Endothelial cell of umbilical vein (primary cell): ENCODE data around the gene NFATC1. TPM values are rescaled to one million over a fixed set of nuclear protein-coding genes. Genes with fewer than 3 reads are reported as not detected.

Source experiments
- BruUV-seq: library from RNA; stranded (reverse); fragments of 400-500 nt; replicated peaks from 2 replicates; lab custom pipeline; 2021; lab: Mats Ljungman, UMichigan
- CTCF ChIA-PET: fragments of 300-600, 350-600 bp; sonication (Branson Sonifier 250); formaldehyde crosslinking; loops from one replicate; lab custom pipeline; 2021; ENCODE audit warnings: antibody characterized with exemption, inconsistent platforms; lab: Charles Lee
- POLR2A ChIA-PET: fragments of 300-600, 350-600 bp; sonication (Branson Sonifier 250); formaldehyde crosslinking; loops from one replicate; lab custom pipeline; 2021; ENCODE audit warnings: antibody characterized with exemption, inconsistent platforms; lab: Charles Lee
- DNase-seq: peaks from one replicate; pipeline ENCODE4 v3.0.0-alpha.2; 2011; ENCODE audit warnings: low read depth, low spot score
- FAIRE-seq: peaks from 2 replicates; lab custom pipeline; 2011; peaks lifted over from hg19 to GRCh38; lab: Jason Lieb, UNC
- H2AFZ ChIP-seq: 2 replicates; pipeline ENCODE4 v1.6.0; 2012; ENCODE audit warnings: low read depth, low read length, control low read depth, inconsistent platforms
- H3K27ac ChIP-seq: 2 replicates; pipeline ENCODE4 v1.5.1; 2011; ENCODE audit warnings: low read depth, mild to moderate bottlenecking, control low read depth, low read length, moderate library complexity; ENCODE audit not compliant: insufficient read depth
- H3K27me3 ChIP-seq, 2 experiments: 2 replicates each; pipeline versions ENCODE4 v1.6.0 to v1.6.1; 2011; ENCODE audit warnings: low read length in 2 of 2, mixed read lengths in 1 of 2; ENCODE audit not compliant: control insufficient read depth in 2 of 2, insufficient read depth in 2 of 2
- H3K36me3 ChIP-seq, 2 experiments: 2 replicates in 1 of 2; 3 replicates in 1 of 2; pipeline ENCODE4 v1.5.1; 2011; ENCODE audit warnings: low read length in 2 of 2, mild to moderate bottlenecking in 1 of 2, moderate library complexity in 1 of 2; ENCODE audit not compliant: control insufficient read depth in 2 of 2, insufficient read depth in 2 of 2; ENCODE audit errors: extremely low read depth in 1 of 2
- H3K4me1 ChIP-seq: 3 replicates; pipeline ENCODE4 v1.5.1; 2011; ENCODE audit warnings: mild to moderate bottlenecking, low read length; ENCODE audit not compliant: control insufficient read depth, insufficient read depth; ENCODE audit errors: extremely low read depth
- H3K4me2 ChIP-seq: 2 replicates; pipeline ENCODE4 v1.6.1; 2011; ENCODE audit warnings: low read length, control low read depth, mixed read lengths; ENCODE audit not compliant: insufficient read depth
- H3K4me3 ChIP-seq, 3 experiments: fragments of 200-600 bp in 1 of 3; sonication (generic), shearing (Covaris generic) in 1 of 3; replicated peaks in 1 of 3; 2 replicates each; pipeline ENCODE4 v1.5.1; 2011 to 2016; ENCODE audit warnings: control low read depth in 3 of 3, low read length in 3 of 3, mild to moderate bottlenecking in 2 of 3, inconsistent platforms in 1 of 3, low read depth in 1 of 3, moderate library complexity in 1 of 3; ENCODE audit not compliant: insufficient read depth in 1 of 3
- H3K79me2 ChIP-seq: 2 replicates; pipeline ENCODE4 v1.6.0; 2012; ENCODE audit warnings: low read length, inconsistent platforms; ENCODE audit not compliant: control insufficient read depth, insufficient read depth
- H3K9ac ChIP-seq: replicated peaks from 2 replicates; pipeline ENCODE3; 2011; ENCODE audit warnings: low read length, control low read depth; ENCODE audit not compliant: insufficient read depth; ENCODE audit errors: extremely low read depth
- H3K9me1 ChIP-seq: replicated peaks from 3 replicates; pipeline ENCODE4 v1.6.0; 2011; ENCODE audit warnings: mild to moderate bottlenecking, low read length; ENCODE audit not compliant: control insufficient read depth, insufficient read depth; ENCODE audit errors: extremely low read depth
- H3K9me3 ChIP-seq: replicated peaks from 2 replicates; pipeline ENCODE4 v1.5.1; 2012; ENCODE audit warnings: low read length, inconsistent platforms; ENCODE audit not compliant: control insufficient read depth, insufficient read depth
- H4K20me1 ChIP-seq: replicated peaks from 2 replicates; pipeline ENCODE3; 2011; ENCODE audit warnings: mild to moderate bottlenecking, low read length; ENCODE audit not compliant: control insufficient read depth, insufficient read depth; ENCODE audit errors: extremely low read depth
- CTCF ChIP-seq, 2 donors: IDR thresholded peaks; 1 replicate in 1 of 2; 2 replicates in 1 of 2; pipeline ENCODE4 v1.5.1; 2011; ENCODE audit warnings: low read length in 2 of 2, mild to moderate bottlenecking in 2 of 2, moderate library complexity in 2 of 2, control low read depth in 1 of 2, inconsistent platforms in 1 of 2, low read depth in 1 of 2; ENCODE audit not compliant: insufficient read depth in 1 of 2; ENCODE audit errors: extremely low read depth in 1 of 2
- EZH2 ChIP-seq: IDR thresholded peaks from 2 replicates; pipeline ENCODE4 v1.6.1; 2012; ENCODE audit warnings: borderline replicate concordance, low read depth, mild to moderate bottlenecking, moderate library complexity, low read length, inconsistent platforms; ENCODE audit not compliant: severe bottlenecking
- FOS ChIP-seq: IDR thresholded peaks from 2 replicates; pipeline ENCODE4 v1.6.1; 2011; ENCODE audit warnings: mild to moderate bottlenecking, low read length, moderate library complexity, borderline replicate concordance; ENCODE audit not compliant: insufficient read depth
- GATA2 ChIP-seq: IDR thresholded peaks from 2 replicates; pipeline ENCODE4 v1.7.0; 2011; ENCODE audit warnings: low read depth, mild to moderate bottlenecking, moderate library complexity, mixed read lengths, low read length; ENCODE audit not compliant: insufficient read length, insufficient read depth
- JUN ChIP-seq: IDR thresholded peaks from 2 replicates; pipeline ENCODE4 v1.6.1; 2011; ENCODE audit warnings: borderline replicate concordance, low read depth; ENCODE audit not compliant: insufficient read length, insufficient read depth
- MAX ChIP-seq: IDR thresholded peaks from 2 replicates; pipeline ENCODE4 v1.6.1; 2011; ENCODE audit not compliant: insufficient read depth, insufficient read length
- MYC ChIP-seq: IDR thresholded peaks from one replicate; pipeline ENCODE4 v1.6.1; 2011; ENCODE audit warnings: mild to moderate bottlenecking, low read depth, low read length
- POLR2A ChIP-seq: IDR thresholded peaks from 2 replicates; pipeline ENCODE4 v1.6.1; 2012; ENCODE audit warnings: low read depth, mild to moderate bottlenecking, control low read depth, low read length
- POLR2AphosphoS5 ChIP-seq: IDR thresholded peaks from 2 replicates; pipeline ENCODE4 v1.6.1; 2012; ENCODE audit warnings: low read depth, mild to moderate bottlenecking, control low read depth, low read length, moderate library complexity; ENCODE audit not compliant: insufficient read depth
- dilution Hi-C: fragments of 300-500 bp; cut with MboI; formaldehyde crosslinking; loops from one replicate; pipeline ENCODE4 v1.15.0; 2019; ENCODE audit warnings: low sequenced_read_pairs; ENCODE audit not compliant: extremely low pct_ligation_motif_present
- intact Hi-C: fragments of 100-400 bp; cut with micrococcal nuclease; formaldehyde crosslinking; loops from one replicate; pipeline ENCODE4 v1.10.0; 2022
- polyA plus RNA-seq, 4 experiments: library from polyadenylated mRNA; depleted of rRNA in 3 of 4; stranded (reverse) in 3 of 4; unstranded in 1 of 4; fragments of >200 nt; gene quantifications; 2 replicates each; pipeline versions ENCODE4 v1.2.1 to v1.2.3, GENCODE V29; 2011 to 2012; ENCODE audit warnings: missing spikeins in 1 of 4
- total RNA-seq: library from RNA; stranded (reverse); gene quantifications from 2 replicates; pipeline ENCODE4 v1.2.3, GENCODE V29; 2021

Gene NFATC1
- total and polyA plus RNA-seq, 2 donors (not counting 3 experiments of a cell fraction or from before 2014, with no cell fraction given) = 11.1 to 30.0 TPM

GRCh38 chr18:79447703-79448367 is 52.1 kb downstream of the NFATC1 start:
- H3K27ac ChIP-seq = no peak overlapping the region
- no peak overlapping the region for H3K4me3 ChIP-seq
- no peak overlapping the region for H2AFZ ChIP-seq
- H3K4me2 ChIP-seq = no peak overlapping the region
- FAIRE-seq = no peak
- H3K36me3 ChIP-seq = peaks cover 0 to 30% of the 10 kb centered on the region in 2 experiments
- H3K4me1 ChIP-seq = no peaks in the 10 kb centered on the region
- no peaks in the 10 kb centered on the region for H4K20me1 ChIP-seq
- no peak overlapping the region for H3K9ac ChIP-seq
- DNase-seq = no peak
- TF ChIP-seq MAX (no peak), GATA2 (no peak), POLR2A (no peak), POLR2AphosphoS5 (no peak), EZH2 (no peak), CTCF (IDR thresholded peaks at IDR 0.05; ENCODE audit: extremely low read depth in 1 of 2, insufficient read depth in 1 of 2, low read depth in 1 of 2, low read length in 2 of 2) (no peak), MYC (no peak), JUN (no peak), FOS (no peak)
- H3K27me3 ChIP-seq = no peaks in the 10 kb centered on the region
- BruUV-seq = no TSS peak
- intact Hi-C loops (no loop called here), dilution Hi-C loops (no loop called here)
- H3K9me1 ChIP-seq = no peaks in the 10 kb centered on the region
- POLR2A ChIA-PET = no interaction called here
- CTCF ChIA-PET = no interaction called here
- H3K79me2 ChIP-seq = no peaks in the 10 kb centered on the region
- H3K9me3 ChIP-seq = no peaks in the 10 kb centered on the region
